ENCODE results near the gene GGA1.

GGA1 gene

GRCh38 chr22:37608477-37609239, at the start of gene GGA1:
GGA1 (plus strand) TSS chr22:37608834; CDS start chr22:37608861, 27 bp downstream.
- no peak for TF ChIP-seq CTCF (IDR thresholded peaks at IDR 0.05; ENCODE audit: control extremely low read depth, extremely low read depth, low read depth, missing control alignments)
- peak; percentile 97 for DNase-seq (ENCODE audit: extremely low spot score)
- CTCF ChIA-PET, result interaction anchor here (0.8 to 12.9 kb wide), 23 partner anchors 8 to 303 kb away, joined by 3 to 190 read pairs (median 8); partner anchors contain the start of gene NOL12
- POLR2A ChIA-PET, result interaction anchor here (0.5 to 1.7 kb wide), 12 partner anchors 16 to 1679 kb away, joined by 3 to 10 read pairs (median 4); partner anchors contain the start of genes LGALS1, LGALS2 and PDXP

- POLR2A ChIA-PET, result no interaction called here
- CTCF ChIA-PET, result interaction anchor here (5.7 to 21.7 kb wide), 2 partner anchors 7 to 14 kb away, joined by 58 to 584 read pairs; no protein-coding TSS in a partner anchor
- no peak for DNase-seq (ENCODE audit: extremely low spot score)
- no peak for TF ChIP-seq CTCF (IDR thresholded peaks at IDR 0.05; ENCODE audit: control extremely low read depth, extremely low read depth, low read depth, missing control alignments)
Observed at GRCh38 chr22:37559521-37559900, 49.1 kb upstream of the GGA1 start.

- CTCF ChIA-PET, result interaction anchor here (21.7 kb wide), 1 partner anchor 15 kb away, joined by 584 read pairs; no protein-coding TSS in a partner anchor
- no peak for DNase-seq (ENCODE audit: extremely low spot score)
- POLR2A ChIA-PET, result no interaction called here
- no peak for TF ChIP-seq CTCF (IDR thresholded peaks at IDR 0.05; ENCODE audit: control extremely low read depth, extremely low read depth, low read depth, missing control alignments)
Observed at GRCh38 chr22:37559901-37560607, 48.6 kb upstream of the GGA1 start, which contains the start of gene CDC42EP1. CDC42EP1 (plus strand) TSS chr22:37560480; CDS start chr22:37566350, 5,870 bp downstream.

- CTCF ChIA-PET, result interaction anchor here (1.4 to 21.7 kb wide), 5 partner anchors 15 to 103 kb away, joined by 4 to 584 read pairs (median 7); partner anchors contain the start of gene LGALS2
Observed at GRCh38 chr22:37560608-37561211, 47.9 kb upstream of the GGA1 start.

GRCh38 chr22:37561212-37562048, 47.2 kb upstream of the GGA1 start:
- peak; percentile 85 for DNase-seq (ENCODE audit: extremely low spot score)
- ChIA-PET CTCF (interaction anchor here (0.6 to 21.7 kb wide), 13 partner anchors 16 to 406 kb away, joined by 3 to 584 read pairs (median 5); partner anchors contain the start of gene LGALS2), POLR2A (no interaction called here)
- peak; percentile 64 for TF ChIP-seq CTCF (IDR thresholded peaks at IDR 0.05; ENCODE audit: control extremely low read depth, extremely low read depth, low read depth, missing control alignments)

More at GRCh38 chr22:37560608-37561211, 47.9 kb upstream of the GGA1 start:
- no peak for DNase-seq (ENCODE audit: extremely low spot score)
- no peak for TF ChIP-seq CTCF (IDR thresholded peaks at IDR 0.05; ENCODE audit: control extremely low read depth, extremely low read depth, low read depth, missing control alignments)
- POLR2A ChIA-PET, result no interaction called here
